SK-N-SH (cell line): Measurements from ENCODE around the gene OR51B2. TPM values are rescaled to one million over a fixed set of nuclear protein-coding genes. Genes with fewer than 3 reads are reported as not detected.

Source experiments
- CTCF ChIA-PET: fragments of 300-600, 350-600 bp; formaldehyde crosslinking; extraction: SDS; loops from one replicate; lab custom pipeline; 2021; lab: Yijun Ruan, JAX
- POLR2A ChIA-PET: fragments of 350-600 bp; sonication (Branson Sonifier 250); formaldehyde crosslinking; extraction: SDS; loops from one replicate; lab custom pipeline; 2020; ENCODE audit warnings: antibody characterized with exemption, inconsistent platforms; lab: Yijun Ruan, JAX
- DNase-seq: peaks from one replicate; pipeline ENCODE4 v3.0.0; 2012
- H2AFZ ChIP-seq: fragments of 200-600 bp; sonication (generic); 2 replicates; pipeline ENCODE4 v1.8.1; 2016; ENCODE audit warnings: antibody characterized with exemption, mild to moderate bottlenecking, low read depth
- H3F3A ChIP-seq: fragments of 200-600 bp; sonication (generic); replicated peaks from 2 replicates; pipeline ENCODE3; 2016; ENCODE audit warnings: antibody characterized with exemption, mild to moderate bottlenecking; ENCODE audit not compliant: insufficient read depth
- H3K27ac ChIP-seq, 2 experiments: fragments of 200-500 bp in 1 of 2; fragments of 200-600 bp in 1 of 2; sonication (Bioruptor generic) in 1 of 2; sonication (generic), shearing (Covaris generic) in 1 of 2; 2 replicates each; pipeline versions ENCODE4 v1.5.1 to v1.6.1; 2014 to 2016; ENCODE audit warnings: low read depth in 2 of 2, inconsistent platforms in 1 of 2, low read length in 1 of 2, mild to moderate bottlenecking in 1 of 2, mixed read lengths in 1 of 2
- H3K27me3 ChIP-seq: fragments of 200-600 bp; sonication (generic), shearing (Covaris generic); 2 replicates; pipeline ENCODE4 v1.6.1; 2016; ENCODE audit warnings: mixed run types; ENCODE audit not compliant: insufficient read depth
- H3K36me3 ChIP-seq, 2 experiments: fragments of 200-500 bp in 1 of 2; fragments of 200-600 bp in 1 of 2; sonication (Bioruptor generic) in 1 of 2; sonication (generic) in 1 of 2; replicated peaks in 1 of 2; 2 replicates each; pipeline versions ENCODE3 to v1.5.1; 2014 to 2016; ENCODE audit warnings: low read length in 1 of 2, mild to moderate bottlenecking in 1 of 2; ENCODE audit not compliant: insufficient read depth in 2 of 2, control insufficient read depth in 1 of 2
- H3K4me1 ChIP-seq, 2 experiments: fragments of 200-500 bp in 1 of 2; fragments of 200-600 bp in 1 of 2; sonication (Bioruptor generic) in 1 of 2; sonication (generic), shearing (Covaris generic) in 1 of 2; 2 replicates each; pipeline versions ENCODE4 v1.5.1 to v1.6.1; 2014 to 2016; ENCODE audit warnings: low read depth in 1 of 2, low read length in 1 of 2, mixed run types in 1 of 2; ENCODE audit not compliant: insufficient read depth in 2 of 2, control insufficient read depth in 1 of 2
- H3K4me2 ChIP-seq: fragments of 200-600 bp; sonication (generic), shearing (Covaris generic); 2 replicates; pipeline ENCODE4 v1.6.1; 2017; ENCODE audit warnings: mixed run types
- H3K4me3 ChIP-seq, 2 experiments: fragments of 200-500 bp in 1 of 2; fragments of 200-600 bp in 1 of 2; sonication (Bioruptor generic) in 1 of 2; sonication (generic), shearing (Covaris generic) in 1 of 2; 2 replicates each; pipeline versions ENCODE4 v1.5.1 to v1.8.1; 2014 to 2016; ENCODE audit warnings: low read depth in 2 of 2, inconsistent platforms in 1 of 2, low read length in 1 of 2, mild to moderate bottlenecking in 1 of 2, mixed read lengths in 1 of 2, moderate library complexity in 1 of 2
- H3K79me2 ChIP-seq: fragments of 200-600 bp; sonication (generic); 2 replicates; pipeline ENCODE4 v1.8.1; 2017; ENCODE audit warnings: mild to moderate bottlenecking; ENCODE audit not compliant: insufficient read depth
- H3K9ac ChIP-seq: fragments of 200-600 bp; sonication (generic); 2 replicates; pipeline ENCODE4 v1.6.1; 2017; ENCODE audit warnings: mixed run types
- H3K9me2 ChIP-seq: fragments of 200-600 bp; sonication (generic); 2 replicates; pipeline ENCODE4 v1.6.1; 2017; ENCODE audit warnings: mixed run types
- H3K9me3 ChIP-seq: fragments of 200-600 bp; sonication (generic); 2 replicates; pipeline ENCODE4 v1.6.1; 2017; ENCODE audit warnings: mixed run types, mild to moderate bottlenecking, moderate library complexity
- H4K20me1 ChIP-seq: fragments of 200-600 bp; sonication (generic); 2 replicates; pipeline ENCODE4 v1.6.1; 2017; ENCODE audit warnings: mild to moderate bottlenecking, mixed run types; ENCODE audit not compliant: insufficient read depth
- CHD2 ChIP-seq: fragments of 150-350 bp; IDR thresholded peaks from 2 replicates; pipeline ENCODE4 v1.6.1; 2018; ENCODE audit warnings: low read length; ENCODE audit not compliant: partially characterized antibody
- ELF1 ChIP-seq: IDR thresholded peaks from 2 replicates; pipeline ENCODE4 v1.4.0; 2012
- EP300 ChIP-seq, 2 experiments: IDR thresholded peaks; 2 replicates each; pipeline versions ENCODE4 v1.4.0 to v1.6.1; 2012; ENCODE audit warnings: borderline replicate concordance in 1 of 2, low read depth in 1 of 2, low read length in 1 of 2
- EZH2phosphoT487 ChIP-seq: fragments of 200-600 bp; sonication (generic); IDR thresholded peaks from 2 replicates; pipeline ENCODE4 v1.6.1; 2017; ENCODE audit warnings: low read depth, mixed run types, mild to moderate bottlenecking, antibody characterized with exemption, moderate library complexity, borderline replicate concordance
- FOSL2 ChIP-seq: IDR thresholded peaks from 2 replicates; pipeline ENCODE4 v1.4.0; 2012; ENCODE audit warnings: low read depth, mild to moderate bottlenecking, moderate library complexity, borderline replicate concordance
- FOXJ3 ChIP-seq: sonication (generic); formaldehyde crosslinking; IDR thresholded peaks from 2 replicates; pipeline ENCODE4 v1.5.1; 2020; ENCODE audit warnings: mild to moderate bottlenecking, missing genetic modification reagents
- GATA2 ChIP-seq: sonication (generic); formaldehyde crosslinking; IDR thresholded peaks from 2 replicates; pipeline ENCODE4 v1.5.0; 2020; ENCODE audit warnings: mild to moderate bottlenecking, missing genetic modification reagents
- MEF2A ChIP-seq: IDR thresholded peaks from 2 replicates; pipeline ENCODE4 v1.4.0; 2012; ENCODE audit warnings: low read depth, borderline replicate concordance
- NRF1 ChIP-seq: IDR thresholded peaks from 2 replicates; pipeline ENCODE4 v1.6.1; 2012; ENCODE audit warnings: low read depth, mild to moderate bottlenecking, low read length
- POLR2AphosphoS5 ChIP-seq: IDR thresholded peaks from 2 replicates; pipeline ENCODE4 v1.6.1; 2012; ENCODE audit warnings: low read depth, low read length
- RCOR1 ChIP-seq: fragments of 150-350 bp; IDR thresholded peaks from 2 replicates; pipeline ENCODE4 v1.6.1; 2017; ENCODE audit warnings: antibody characterized with exemption, low read length
- REST ChIP-seq: IDR thresholded peaks from 2 replicates; pipeline ENCODE4 v1.6.1; 2012; ENCODE audit warnings: mild to moderate bottlenecking, low read depth, low read length, moderate library complexity
- RXRA ChIP-seq: IDR thresholded peaks from 2 replicates; pipeline ENCODE4 v1.4.0; 2012; ENCODE audit warnings: low read depth, mild to moderate bottlenecking, borderline replicate concordance
- SIN3A ChIP-seq: IDR thresholded peaks from 2 replicates; pipeline ENCODE4 v1.6.1; 2012; ENCODE audit warnings: low read depth, mild to moderate bottlenecking, low read length, moderate library complexity, borderline replicate concordance
- TAF1 ChIP-seq: IDR thresholded peaks from 2 replicates; pipeline ENCODE4 v1.6.1; 2012; ENCODE audit warnings: low read depth, mild to moderate bottlenecking, low read length, moderate library complexity, borderline replicate concordance
- TCF12 ChIP-seq: IDR thresholded peaks from 2 replicates; pipeline ENCODE4 v1.4.0; 2012
- TEAD4 ChIP-seq: IDR thresholded peaks from 2 replicates; pipeline ENCODE4 v1.4.0; 2012; ENCODE audit warnings: mild to moderate bottlenecking, borderline replicate concordance; ENCODE audit not compliant: insufficient read depth
- USF2 ChIP-seq: fragments of 150-350 bp; IDR thresholded peaks from 2 replicates; pipeline ENCODE4 v1.6.1; 2017; ENCODE audit warnings: antibody characterized with exemption, low read length, low read depth, borderline replicate concordance
- WGBS: methylation state at CpG from one replicate; pipeline ENCODE4 v1.1.6; 2017; ENCODE audit warnings: low lambda C conversion rate; 5-methylcytosine and 5-hydroxymethylcytosine counted together
- polyA plus RNA-seq, 3 experiments: library from polyadenylated mRNA; depleted of rRNA; stranded (reverse); fragments of >200 nt; gene quantifications; 2 replicates each; pipeline ENCODE4 v1.2.3, GENCODE V29; 2012

Gene OR51B2
- polyA plus RNA-seq, 1 of the 3 experiments (the other 2 are of a cell fraction): not detected

DNA sequence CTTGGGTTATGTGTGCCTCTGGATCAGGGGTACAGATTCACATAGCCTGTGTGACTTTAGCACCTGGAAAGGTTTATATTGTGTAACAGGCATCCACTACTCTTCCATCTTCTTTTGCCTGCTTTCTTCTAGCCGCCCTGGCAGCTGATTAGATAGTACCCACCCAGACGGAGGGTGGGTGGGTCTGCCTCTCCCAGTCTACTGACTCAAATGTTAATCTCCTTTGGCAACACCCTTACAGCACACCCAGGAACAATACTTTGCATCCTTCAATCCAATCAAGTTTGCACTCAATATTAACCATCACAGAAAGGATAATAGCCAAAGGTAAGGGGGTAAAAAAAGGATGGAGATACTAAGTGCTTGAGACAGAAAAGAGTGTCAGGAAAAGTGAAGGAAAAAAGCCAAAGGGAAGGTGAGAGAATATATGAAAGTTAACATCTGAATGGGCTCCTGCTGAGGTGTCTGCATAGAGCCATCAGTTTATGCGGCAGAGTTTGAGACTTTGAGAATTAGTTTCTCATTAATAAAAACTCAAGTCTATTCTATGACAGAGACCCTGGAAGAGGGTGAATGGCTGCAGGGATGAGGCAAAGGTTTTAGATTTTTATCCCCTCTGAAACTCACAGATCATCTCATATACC lies 24.6 kb upstream of the OR51B2 start (continued):
- TF ChIP-seq TEAD4: no peak
- TF ChIP-seq, all 33 proteins: peak for 0

GRCh38 chr11:5345831-5346230 lies 21.7 kb upstream of the OR51B2 start:
- Histone ChIP-seq H3K4me2 (no peak overlapping the region), H3K9me2 (no peaks in the 10 kb centered on the region), H3K36me3 (no peaks in the 10 kb centered on the region), H2AFZ (no peak overlapping the region; the same call in 1 of the 2 replicates), H3K4me3 (no peak overlapping the region), H3K4me1 (no peaks in the 10 kb centered on the region), H3K27me3 (no peaks in the 10 kb centered on the region; the same call in 1 of the 2 replicates), H4K20me1 (no peaks in the 10 kb centered on the region), H3F3A (no peaks in the 10 kb centered on the region), H3K9ac (no peak overlapping the region), H3K27ac (no peak overlapping the region), H3K9me3 (no peaks in the 10 kb centered on the region), H3K79me2 (no peaks in the 10 kb centered on the region)
- POLR2A ChIA-PET: no interaction called here
- TF ChIP-seq TAF1 (no peak), EP300 (IDR thresholded peaks at IDR 0.05; ENCODE audit: borderline replicate concordance in 1 of 2, low read depth in 1 of 2, low read length in 1 of 2) (no peak), USF2 (no peak), ELF1 (no peak), POLR2AphosphoS5 (no peak), REST (no peak), MEF2A (no peak), FOSL2 (no peak), TCF12 (no peak), RCOR1 (no peak), CHD2 (no peak), GATA2 (CRISPR knock-in tag) (no peak), SIN3A (no peak), FOXJ3 (CRISPR knock-in tag) (no peak), RXRA (no peak), EZH2phosphoT487 (no peak), NRF1 (no peak)
- DNase-seq: no peak
- 0% methylated on average over 3 of the region's 3 CpGs for WGBS
- CTCF ChIA-PET: no interaction called here
